GM12892 (cell line): Measurements from ENCODE around the gene CUBN.

Source experiments
- POLR2AphosphoS5 ChIP-seq: IDR thresholded peaks from 2 replicates; pipeline ENCODE4 v1.6.1; 2011; ENCODE audit warnings: low read depth, low read length, control low read depth
- TAF1 ChIP-seq: IDR thresholded peaks from 2 replicates; pipeline ENCODE4 v1.6.1; 2011; ENCODE audit warnings: low read depth, mild to moderate bottlenecking, control low read depth, low read length, borderline replicate concordance

DNA sequence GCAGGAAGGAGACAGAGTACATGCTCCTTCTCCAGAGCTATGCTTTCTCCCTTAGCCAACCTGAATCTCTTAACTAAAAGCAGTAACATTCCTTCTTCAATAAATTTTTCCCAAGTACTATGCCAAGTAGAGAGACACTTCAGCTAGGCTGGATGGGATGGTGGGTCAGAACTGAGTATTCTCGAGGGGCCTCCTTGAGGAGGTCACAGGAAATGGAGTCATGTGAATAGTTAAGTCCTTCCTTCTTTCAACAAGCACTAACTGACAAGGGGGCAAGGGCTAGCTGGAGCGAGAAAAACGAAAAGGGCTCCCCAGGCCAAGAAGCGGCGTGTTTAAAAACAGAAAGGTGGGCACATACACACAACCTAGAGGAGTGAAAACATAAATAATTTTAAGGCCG lies 317.8 kb downstream of the CUBN start:
- no peak for TF ChIP-seq POLR2AphosphoS5
- no peak for TF ChIP-seq TAF1
